ENCODE measurements around the gene OXSR1.

- TF ChIP-seq EZH2 (IDR thresholded peaks at IDR 0.05; ENCODE audit: low read depth, unreplicated experiment) (no peak), ZNF462 (CRISPR knock-in tag; IDR thresholded peaks at IDR 0.05) (no peak), CTCF (conservative IDR thresholded peaks at IDR 0.05; ENCODE audit: low read depth in 2 of 2) (no peak), REST (IDR thresholded peaks at IDR 0.05; ENCODE audit: unreplicated experiment) (no peak), CREB1 (CRISPR knock-in tag; IDR thresholded peaks at IDR 0.05; ENCODE audit: low read depth) (no peak), EZH2phosphoT487 (IDR thresholded peaks at IDR 0.05; ENCODE audit: unreplicated experiment) (no peak), POLR2AphosphoS5 (IDR thresholded peaks at IDR 0.05; ENCODE audit: low read depth) (no peak), JUNB (IDR thresholded peaks at IDR 0.05; ENCODE audit: unreplicated experiment) (no peak), ZNF331 (CRISPR knock-in tag; IDR thresholded peaks at IDR 0.05; ENCODE audit: low read depth) (no peak), ETS1 (IDR thresholded peaks at IDR 0.05) (no peak)
Observed at GRCh38 chr3:38122712-38123290, 42.5 kb upstream of the OXSR1 start.
